HEK293 (cell line): ENCODE results near the gene SARNP.
A peak's percentile ranks its signal among the peaks of the same experiment; 100 is the strongest.

Experiments
- CTCF ChIA-PET: fragments of 350-600 bp; formaldehyde crosslinking; extraction: SDS; loops from one replicate; lab custom pipeline; 2021; ENCODE audit warnings: antibody characterized with exemption; lab: Yijun Ruan, JAX
- POLR2A ChIA-PET: fragments of 300-600 bp; formaldehyde crosslinking; extraction: SDS; loops from one replicate; lab custom pipeline; 2020; ENCODE audit warnings: antibody characterized with exemption, inconsistent platforms; lab: Yijun Ruan, JAX
- H3K27ac ChIP-seq: fragments of 200-500 bp; sonication (Bioruptor generic); 2 replicates; pipeline ENCODE4 v1.5.1; 2014; ENCODE audit warnings: low read depth, low read length, control low read depth, inconsistent platforms; ENCODE audit errors: extremely low read depth
- H3K36me3 ChIP-seq, 2 experiments: fragments of 200-500 bp in 1 of 2; sonication (Bioruptor generic) in 1 of 2; 1 replicate in 1 of 2; 2 replicates in 1 of 2; pipeline ENCODE4 v1.5.1; 2014 to 2017; ENCODE audit warnings: inconsistent platforms in 2 of 2, low read length in 2 of 2; ENCODE audit not compliant: control insufficient read depth in 2 of 2, insufficient read depth in 1 of 2
- H3K4me1 ChIP-seq: fragments of 200-500 bp; sonication (Bioruptor generic); 2 replicates; pipeline ENCODE4 v1.5.1; 2014; ENCODE audit warnings: mild to moderate bottlenecking, low read length, inconsistent platforms; ENCODE audit not compliant: control insufficient read depth, insufficient read depth
- H3K4me3 ChIP-seq: 2 replicates; pipeline ENCODE4 v1.5.1; 2011; ENCODE audit warnings: low read depth, mild to moderate bottlenecking, control low read depth, low read length, moderate library complexity
- H3K9me3 ChIP-seq: fragments of 200-500 bp; sonication (Bioruptor generic); 2 replicates; pipeline ENCODE4 v1.5.1; 2014; ENCODE audit warnings: low read depth, low read length, inconsistent platforms; ENCODE audit not compliant: control insufficient read depth, insufficient read depth
- GLIS2 ChIP-seq: fragments of 450-650 bp; formaldehyde crosslinking; IDR thresholded peaks from 2 replicates; pipeline ENCODE4 v1.5.1; 2016; ENCODE audit warnings: missing biosample characterization, missing genetic modification characterization
- IKZF3 ChIP-seq: fragments of 450-650 bp; IDR thresholded peaks from 2 replicates; pipeline ENCODE4 v1.5.0; 2018; ENCODE audit warnings: missing biosample characterization, mild to moderate bottlenecking, missing genetic modification characterization, moderate library complexity
- KLF10 ChIP-seq: fragments of 450-650 bp; IDR thresholded peaks from 2 replicates; pipeline ENCODE4 v1.5.1; 2018; ENCODE audit warnings: missing biosample characterization, mild to moderate bottlenecking, missing genetic modification characterization
- KLF9 ChIP-seq: fragments of 450-650 bp; formaldehyde crosslinking; IDR thresholded peaks from 2 replicates; pipeline ENCODE4 v1.5.1; 2016; ENCODE audit warnings: missing biosample characterization, missing genetic modification characterization, low read depth
- SP2 ChIP-seq: fragments of 450-650 bp; formaldehyde crosslinking; IDR thresholded peaks from 2 replicates; pipeline ENCODE4 v1.5.1; 2016; ENCODE audit warnings: missing biosample characterization, missing genetic modification characterization
- YY2 ChIP-seq: fragments of 450-650 bp; formaldehyde crosslinking; IDR thresholded peaks from 2 replicates; pipeline ENCODE4 v1.5.1; 2016; ENCODE audit warnings: missing biosample characterization, missing genetic modification characterization
- ZFP3 ChIP-seq: fragments of 450-650 bp; formaldehyde crosslinking; IDR thresholded peaks from 2 replicates; pipeline ENCODE4 v1.5.1; 2016; ENCODE audit warnings: low read depth, missing biosample characterization, missing genetic modification characterization
- ZNF140 ChIP-seq: fragments of 450-650 bp; formaldehyde crosslinking; IDR thresholded peaks from 2 replicates; pipeline ENCODE4 v1.5.1; 2016; ENCODE audit warnings: missing biosample characterization, missing genetic modification characterization
- ZNF146 ChIP-seq: fragments of 450-650 bp; formaldehyde crosslinking; IDR thresholded peaks from 2 replicates; pipeline ENCODE4 v1.5.1; 2016; ENCODE audit warnings: missing biosample characterization, missing genetic modification characterization
- ZNF211 ChIP-seq: fragments of 450-650 bp; formaldehyde crosslinking; IDR thresholded peaks from 2 replicates; pipeline ENCODE4 v1.5.1; 2016; ENCODE audit warnings: low read depth, missing biosample characterization, missing genetic modification characterization
- ZNF426 ChIP-seq: fragments of 450-650 bp; formaldehyde crosslinking; IDR thresholded peaks from 2 replicates; pipeline ENCODE4 v1.5.1; 2017; ENCODE audit warnings: missing biosample characterization, missing genetic modification characterization, mild to moderate bottlenecking, inconsistent platforms, moderate library complexity
- ZNF48 ChIP-seq: fragments of 450-650 bp; formaldehyde crosslinking; IDR thresholded peaks from 2 replicates; pipeline ENCODE4 v1.5.1; 2016; ENCODE audit warnings: missing biosample characterization, missing genetic modification characterization
- ZNF544 ChIP-seq: fragments of 450-650 bp; formaldehyde crosslinking; IDR thresholded peaks from 2 replicates; pipeline ENCODE4 v1.5.0; 2017; ENCODE audit warnings: missing biosample characterization, missing genetic modification characterization
- ZNF596 ChIP-seq: fragments of 450-650 bp; IDR thresholded peaks from 2 replicates; pipeline ENCODE4 v1.5.0; 2018; ENCODE audit warnings: missing biosample characterization, mild to moderate bottlenecking, missing genetic modification characterization, moderate library complexity
- ZNF701 ChIP-seq: fragments of 450-650 bp; formaldehyde crosslinking; IDR thresholded peaks from 2 replicates; pipeline ENCODE4 v1.5.1; 2016; ENCODE audit warnings: missing biosample characterization, missing genetic modification characterization
- ZNF76 ChIP-seq: fragments of 450-650 bp; formaldehyde crosslinking; IDR thresholded peaks from 2 replicates; pipeline ENCODE4; 2016; ENCODE audit warnings: low read depth, missing biosample characterization, missing genetic modification characterization, borderline replicate concordance
- ZNF792 ChIP-seq: fragments of 450-650 bp; formaldehyde crosslinking; IDR thresholded peaks from 2 replicates; pipeline ENCODE4 v1.5.1; 2016; ENCODE audit warnings: missing biosample characterization, missing genetic modification characterization
- ZNF837 ChIP-seq: fragments of 450-650 bp; formaldehyde crosslinking; IDR thresholded peaks from 2 replicates; pipeline ENCODE4 v1.5.1; 2016; ENCODE audit warnings: missing biosample characterization, missing genetic modification characterization
- ZNF843 ChIP-seq: fragments of 450-650 bp; formaldehyde crosslinking; IDR thresholded peaks from 2 replicates; pipeline ENCODE4 v1.5.1; 2016; ENCODE audit warnings: missing biosample characterization, missing genetic modification characterization
- TF ChIP-seq, protein P1 (sequence below): fragments of 450-650 bp; formaldehyde crosslinking; IDR thresholded peaks from 2 replicates; pipeline ENCODE4 v1.5.1; 2016; ENCODE audit warnings: missing biosample characterization, missing genetic modification characterization
- TF ChIP-seq, protein P2 (sequence below): fragments of 450-650 bp; formaldehyde crosslinking; IDR thresholded peaks from 2 replicates; pipeline ENCODE4 v1.5.1; 2017; ENCODE audit warnings: missing biosample characterization, mild to moderate bottlenecking, missing genetic modification characterization, moderate library complexity
- TF ChIP-seq, protein P3 (sequence below): fragments of 450-650 bp; formaldehyde crosslinking; IDR thresholded peaks from 2 replicates; pipeline ENCODE4 v1.5.1; 2016; ENCODE audit warnings: missing biosample characterization, missing genetic modification characterization
- TF ChIP-seq, protein P4 (sequence below): fragments of 450-650 bp; formaldehyde crosslinking; IDR thresholded peaks from 2 replicates; pipeline ENCODE4 v1.5.1; 2016; ENCODE audit warnings: missing biosample characterization, missing genetic modification characterization
- TF ChIP-seq, protein P5 (sequence below): fragments of 450-650 bp; formaldehyde crosslinking; IDR thresholded peaks from 2 replicates; pipeline ENCODE4 v1.5.1; 2016; ENCODE audit warnings: missing biosample characterization, missing genetic modification characterization

Gene SARNP

DNA sequence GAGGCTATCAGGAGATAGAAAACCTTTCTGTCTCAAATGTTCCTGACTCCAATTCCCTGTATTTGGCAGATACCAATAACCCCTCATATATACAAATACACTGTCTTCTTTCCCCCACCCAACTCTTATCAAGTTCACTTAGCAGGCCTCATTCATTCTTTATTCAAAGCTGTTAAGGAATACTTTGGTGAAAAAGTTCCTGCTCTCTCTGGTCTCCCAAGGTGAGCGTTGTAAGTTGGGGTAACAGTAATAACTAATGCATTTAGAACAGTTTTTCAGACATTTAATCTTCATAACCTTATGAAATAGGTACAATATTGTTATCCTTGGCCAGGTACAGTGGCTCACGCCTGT, 78.5 kb downstream of the SARNP start:
- no peak overlapping the region for H3K4me3 ChIP-seq
- POLR2A ChIA-PET: interaction anchor here (1.0 to 3.4 kb wide), 12 partner anchors 8 to 378 kb away, joined by 3 to 24 read pairs (median 4); partner anchors contain the start of genes CD63, DNAJC14, PA2G4 and PYM1
- no peak overlapping the region for H3K27ac ChIP-seq
- H3K36me3 ChIP-seq: no peaks in the 10 kb centered on the region
- no peak for TF ChIP-seq ZNF792
- TF ChIP-seq IKZF3 (tag by site-specific recombination): 0 out of 2 replicates have a peak, but pooled peaks have one; percentile 7
- 0 out of 2 replicates have a peak, but pooled peaks have one; percentile 1 for TF ChIP-seq ZNF843 (tag by site-specific recombination)
- TF ChIP-seq, all 188 proteins: peak for 2
- CTCF ChIA-PET: interaction anchor here (0.6 to 6.8 kb wide), 51 partner anchors 9 to 1021 kb away, joined by 3 to 127 read pairs (median 7); partner anchors contain the start of genes CD63, DNAJC14, ORMDL2 and RDH5
- Histone ChIP-seq H3K9me3 (no peaks in the 10 kb centered on the region), H3K4me1 (peaks cover 11% of the 10 kb centered on the region; the same call in 1 of the 2 replicates)

DNA sequence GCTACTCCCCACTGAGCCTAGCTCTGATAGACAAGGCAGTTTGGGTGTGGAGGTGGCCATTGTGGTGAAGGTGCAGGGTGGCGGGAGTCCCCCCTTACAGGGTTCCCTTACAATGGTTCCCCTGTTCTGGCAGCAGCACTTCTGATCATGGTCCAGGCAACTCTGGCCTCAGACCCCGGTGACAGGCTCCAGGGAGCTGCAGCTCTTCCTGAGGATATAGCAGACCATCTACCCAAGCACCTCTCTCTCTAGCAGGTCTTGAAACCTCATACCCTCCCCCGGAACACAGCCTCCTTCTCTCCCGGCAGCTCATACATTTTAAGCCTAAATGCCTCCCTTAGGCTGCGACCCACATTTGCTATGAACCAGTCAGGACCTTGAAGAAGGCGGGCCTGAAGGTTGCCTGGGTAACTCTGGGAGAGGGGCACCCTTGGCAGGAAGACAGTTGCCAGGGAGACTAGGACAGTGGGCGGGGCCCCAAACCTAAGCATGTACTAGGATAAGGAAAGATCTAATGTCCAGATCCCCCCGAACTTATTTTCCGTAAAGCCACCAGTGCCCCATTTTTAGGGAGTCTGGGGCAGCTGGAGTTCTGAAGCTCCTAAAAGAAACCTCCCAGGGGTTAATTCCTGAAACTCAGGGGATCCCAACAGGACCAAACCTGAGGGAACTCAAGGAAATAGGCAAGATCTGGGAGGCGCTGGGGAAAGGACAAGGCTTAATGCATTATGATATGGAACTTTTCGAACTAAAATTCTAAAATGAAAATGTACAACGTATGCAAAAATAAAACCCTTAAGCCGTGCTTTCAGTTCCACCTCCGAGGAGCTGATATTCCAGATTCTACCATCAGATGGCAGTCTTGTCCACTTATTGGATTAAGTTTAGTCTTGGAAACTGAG, 79.2 kb downstream of the SARNP start:
- CTCF ChIA-PET: interaction anchor here (0.6 to 6.8 kb wide), 72 partner anchors 8 to 1021 kb away, joined by 3 to 127 read pairs (median 5); partner anchors contain the start of genes BLOC1S1, CD63, DNAJC14 and ORMDL2
- peak; percentile 71 for TF ChIP-seq GLIS2 (tag by site-specific recombination)
- TF ChIP-seq, protein P1, sequence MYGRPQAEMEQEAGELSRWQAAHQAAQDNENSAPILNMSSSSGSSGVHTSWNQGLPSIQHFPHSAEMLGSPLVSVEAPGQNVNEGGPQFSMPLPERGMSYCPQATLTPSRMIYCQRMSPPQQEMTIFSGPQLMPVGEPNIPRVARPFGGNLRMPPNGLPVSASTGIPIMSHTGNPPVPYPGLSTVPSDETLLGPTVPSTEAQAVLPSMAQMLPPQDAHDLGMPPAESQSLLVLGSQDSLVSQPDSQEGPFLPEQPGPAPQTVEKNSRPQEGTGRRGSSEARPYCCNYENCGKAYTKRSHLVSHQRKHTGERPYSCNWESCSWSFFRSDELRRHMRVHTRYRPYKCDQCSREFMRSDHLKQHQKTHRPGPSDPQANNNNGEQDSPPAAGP (tag by site-specific recombination): peak; percentile 27; the same call in 1 of the 2 replicates
- 0 out of 2 replicates have a peak, but pooled peaks have one; percentile 14 for TF ChIP-seq KLF10
- peak; percentile 72 for TF ChIP-seq SP2 (tag by site-specific recombination)
- no peak for TF ChIP-seq ZNF146 (tag by site-specific recombination)
- TF ChIP-seq, protein P2, sequence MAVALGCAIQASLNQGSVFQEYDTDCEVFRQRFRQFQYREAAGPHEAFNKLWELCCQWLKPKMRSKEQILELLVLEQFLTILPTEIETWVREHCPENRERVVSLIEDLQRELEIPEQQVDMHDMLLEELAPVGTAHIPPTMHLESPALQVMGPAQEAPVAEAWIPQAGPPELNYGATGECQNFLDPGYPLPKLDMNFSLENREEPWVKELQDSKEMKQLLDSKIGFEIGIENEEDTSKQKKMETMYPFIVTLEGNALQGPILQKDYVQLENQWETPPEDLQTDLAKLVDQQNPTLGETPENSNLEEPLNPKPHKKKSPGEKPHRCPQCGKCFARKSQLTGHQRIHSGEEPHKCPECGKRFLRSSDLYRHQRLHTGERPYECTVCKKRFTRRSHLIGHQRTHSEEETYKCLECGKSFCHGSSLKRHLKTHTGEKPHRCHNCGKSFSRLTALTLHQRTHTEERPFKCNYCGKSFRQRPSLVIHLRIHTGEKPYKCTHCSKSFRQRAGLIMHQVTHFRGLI (tag by site-specific recombination): no peak
- no peak for TF ChIP-seq ZNF544
- TF ChIP-seq ZNF596 (tag by site-specific recombination): peak; percentile 22; the same call in 1 of the 2 replicates
- TF ChIP-seq ZFP3: no peak
- TF ChIP-seq, protein P3, sequence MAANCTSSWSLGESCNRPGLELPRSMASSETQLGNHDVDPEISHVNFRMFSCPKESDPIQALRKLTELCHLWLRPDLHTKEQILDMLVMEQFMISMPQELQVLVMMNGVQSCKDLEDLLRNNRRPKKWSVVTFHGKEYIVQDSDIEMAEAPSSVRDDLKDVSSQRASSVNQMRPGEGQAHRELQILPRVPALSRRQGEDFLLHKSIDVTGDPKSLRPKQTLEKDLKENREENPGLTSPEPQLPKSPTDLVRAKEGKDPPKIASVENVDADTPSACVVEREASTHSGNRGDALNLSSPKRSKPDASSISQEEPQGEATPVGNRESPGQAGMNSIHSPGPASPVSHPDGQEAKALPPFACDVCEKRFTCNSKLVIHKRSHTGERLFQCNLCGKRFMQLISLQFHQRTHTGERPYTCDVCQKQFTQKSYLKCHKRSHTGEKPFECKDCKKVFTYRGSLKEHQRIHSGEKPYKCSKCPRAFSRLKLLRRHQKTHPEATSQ (tag by site-specific recombination): no peak
- no peak for TF ChIP-seq ZNF426
- TF ChIP-seq KLF9 (tag by site-specific recombination): peak; percentile 68; the same call in 1 of the 2 replicates
- no peak for TF ChIP-seq ZNF48 (tag by site-specific recombination)
- TF ChIP-seq, protein P4, sequence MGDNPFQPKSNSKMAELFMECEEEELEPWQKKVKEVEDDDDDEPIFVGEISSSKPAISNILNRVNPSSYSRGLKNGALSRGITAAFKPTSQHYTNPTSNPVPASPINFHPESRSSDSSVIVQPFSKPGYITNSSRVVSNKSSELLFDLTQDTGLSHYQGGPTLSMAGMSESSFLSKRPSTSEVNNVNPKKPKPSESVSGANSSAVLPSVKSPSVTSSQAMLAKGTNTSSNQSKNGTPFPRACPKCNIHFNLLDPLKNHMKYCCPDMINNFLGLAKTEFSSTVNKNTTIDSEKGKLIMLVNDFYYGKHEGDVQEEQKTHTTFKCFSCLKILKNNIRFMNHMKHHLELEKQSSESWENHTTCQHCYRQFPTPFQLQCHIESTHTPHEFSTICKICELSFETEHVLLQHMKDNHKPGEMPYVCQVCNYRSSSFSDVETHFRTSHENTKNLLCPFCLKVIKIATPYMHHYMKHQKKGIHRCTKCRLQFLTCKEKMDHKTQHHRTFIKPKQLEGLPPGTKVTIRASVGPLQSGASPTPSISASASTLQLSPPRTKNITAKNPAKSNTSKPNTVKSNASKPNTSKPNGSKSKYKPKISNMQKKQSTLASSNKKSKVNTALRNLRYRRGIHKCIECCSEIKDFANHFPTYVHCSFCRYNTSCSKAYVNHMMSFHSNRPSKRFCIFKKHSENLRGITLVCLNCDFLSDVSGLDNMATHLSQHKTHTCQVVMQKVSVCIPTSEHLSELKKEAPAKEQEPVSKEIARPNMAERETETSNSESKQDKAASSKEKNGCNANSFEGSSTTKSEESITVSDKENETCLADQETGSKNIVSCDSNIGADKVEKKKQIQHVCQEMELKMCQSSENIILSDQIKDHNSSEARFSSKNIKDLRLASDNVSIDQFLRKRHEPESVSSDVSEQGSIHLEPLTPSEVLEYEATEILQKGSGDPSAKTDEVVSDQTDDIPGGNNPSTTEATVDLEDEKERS (tag by site-specific recombination): no peak
- no peak for TF ChIP-seq ZNF211 (tag by site-specific recombination)
- TF ChIP-seq ZNF140 (tag by site-specific recombination): no peak
- peak; percentile 47; the same call in 1 of the 2 replicates for TF ChIP-seq YY2 (tag by site-specific recombination)
- TF ChIP-seq ZNF837: no peak
- TF ChIP-seq, protein P5, sequence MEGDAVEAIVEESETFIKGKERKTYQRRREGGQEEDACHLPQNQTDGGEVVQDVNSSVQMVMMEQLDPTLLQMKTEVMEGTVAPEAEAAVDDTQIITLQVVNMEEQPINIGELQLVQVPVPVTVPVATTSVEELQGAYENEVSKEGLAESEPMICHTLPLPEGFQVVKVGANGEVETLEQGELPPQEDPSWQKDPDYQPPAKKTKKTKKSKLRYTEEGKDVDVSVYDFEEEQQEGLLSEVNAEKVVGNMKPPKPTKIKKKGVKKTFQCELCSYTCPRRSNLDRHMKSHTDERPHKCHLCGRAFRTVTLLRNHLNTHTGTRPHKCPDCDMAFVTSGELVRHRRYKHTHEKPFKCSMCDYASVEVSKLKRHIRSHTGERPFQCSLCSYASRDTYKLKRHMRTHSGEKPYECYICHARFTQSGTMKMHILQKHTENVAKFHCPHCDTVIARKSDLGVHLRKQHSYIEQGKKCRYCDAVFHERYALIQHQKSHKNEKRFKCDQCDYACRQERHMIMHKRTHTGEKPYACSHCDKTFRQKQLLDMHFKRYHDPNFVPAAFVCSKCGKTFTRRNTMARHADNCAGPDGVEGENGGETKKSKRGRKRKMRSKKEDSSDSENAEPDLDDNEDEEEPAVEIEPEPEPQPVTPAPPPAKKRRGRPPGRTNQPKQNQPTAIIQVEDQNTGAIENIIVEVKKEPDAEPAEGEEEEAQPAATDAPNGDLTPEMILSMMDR (tag by site-specific recombination): peak; percentile 57; the same call in 1 of the 2 replicates
- TF ChIP-seq ZNF76 (tag by site-specific recombination): peak; percentile 71
- no peak for TF ChIP-seq ZNF701 (tag by site-specific recombination)

More for the DNA sequence above, 79.2 kb downstream of the SARNP start:
- Histone ChIP-seq H3K36me3 (no peaks in the 10 kb centered on the region), H3K9me3 (no peaks in the 10 kb centered on the region), H3K4me1 (peaks cover 11% of the 10 kb centered on the region; the same call in 1 of the 2 replicates), H3K4me3 (peak overlapping the region; percentile 43), H3K27ac (peak overlapping the region; percentile 43; the same call in 1 of the 2 replicates)
- POLR2A ChIA-PET: interaction anchor here (1.0 to 3.4 kb wide), 15 partner anchors 9 to 379 kb away, joined by 3 to 24 read pairs (median 4); partner anchors contain the start of genes CD63, DNAJC14, ORMDL2 and PA2G4
